Right lobe of liver (tissue), 4 donors: ENCODE measurements around the gene KCNMB3.

Experiments used
- POLR2A ChIP-seq: fragments of 450-650 bp; IDR thresholded peaks from one replicate; pipeline ENCODE4 v1.6.1; 2017; ENCODE audit warnings: antibody characterized with exemption, mild to moderate bottlenecking
- TF ChIP-seq, protein P1 (sequence below), 4 donors: fragments of 200-600 bp in 3 of 4; fragments of 450-650 bp in 1 of 4; IDR thresholded peaks; one replicate each; pipeline versions ENCODE4 v1.5.1 to v1.8.0; 2016 to 2022; ENCODE audit warnings: antibody characterized with exemption in 4 of 4, mild to moderate bottlenecking in 2 of 4
- donor health status: DM: no; HTN: no; CAD: no.
- donor health status: DM: no; HTN: no; CAD: no.
- donor health status: DM: no; HTN: yes; CAD: no.

DNA sequence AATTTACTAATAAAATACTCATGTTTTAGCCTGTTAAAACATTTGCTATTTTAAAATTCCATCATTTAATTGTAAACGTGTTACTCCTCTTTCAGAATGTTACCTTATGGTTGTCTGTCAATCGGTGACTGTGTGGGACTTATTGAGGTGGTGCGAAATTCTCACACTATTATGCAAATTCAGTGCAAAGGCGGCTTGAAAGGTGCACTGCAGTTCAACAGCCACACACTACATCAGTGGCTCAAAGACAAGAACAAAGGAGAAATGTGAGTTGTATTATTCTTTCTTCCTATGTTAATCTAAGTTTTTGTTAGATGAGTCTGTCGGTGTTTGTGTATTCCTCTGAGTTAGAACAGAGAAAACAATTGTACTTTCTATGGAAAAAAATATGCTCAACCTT lies 21.7 kb downstream of the KCNMB3 start:
- TF ChIP-seq, protein P1, sequence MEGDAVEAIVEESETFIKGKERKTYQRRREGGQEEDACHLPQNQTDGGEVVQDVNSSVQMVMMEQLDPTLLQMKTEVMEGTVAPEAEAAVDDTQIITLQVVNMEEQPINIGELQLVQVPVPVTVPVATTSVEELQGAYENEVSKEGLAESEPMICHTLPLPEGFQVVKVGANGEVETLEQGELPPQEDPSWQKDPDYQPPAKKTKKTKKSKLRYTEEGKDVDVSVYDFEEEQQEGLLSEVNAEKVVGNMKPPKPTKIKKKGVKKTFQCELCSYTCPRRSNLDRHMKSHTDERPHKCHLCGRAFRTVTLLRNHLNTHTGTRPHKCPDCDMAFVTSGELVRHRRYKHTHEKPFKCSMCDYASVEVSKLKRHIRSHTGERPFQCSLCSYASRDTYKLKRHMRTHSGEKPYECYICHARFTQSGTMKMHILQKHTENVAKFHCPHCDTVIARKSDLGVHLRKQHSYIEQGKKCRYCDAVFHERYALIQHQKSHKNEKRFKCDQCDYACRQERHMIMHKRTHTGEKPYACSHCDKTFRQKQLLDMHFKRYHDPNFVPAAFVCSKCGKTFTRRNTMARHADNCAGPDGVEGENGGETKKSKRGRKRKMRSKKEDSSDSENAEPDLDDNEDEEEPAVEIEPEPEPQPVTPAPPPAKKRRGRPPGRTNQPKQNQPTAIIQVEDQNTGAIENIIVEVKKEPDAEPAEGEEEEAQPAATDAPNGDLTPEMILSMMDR (IDR thresholded peaks at IDR 0.05) = no peak
- TF ChIP-seq POLR2A = no peak
